ES-I3 (cell line): ENCODE measurements around the gene OASL.
"Not testable (repeated sequence)": the region's sequence is repeated elsewhere in the genome, so short reads cannot be mapped to it uniquely, and the experiment has no call there.

Experiments
- H3K36me3 ChIP-seq: 2 replicates; pipeline ENCODE4 v1.6.1; 2013; ENCODE audit warnings: mild to moderate bottlenecking, low read length, control low read depth, moderate library complexity; ENCODE audit not compliant: insufficient read depth
- H3K4me1 ChIP-seq: 2 replicates; pipeline ENCODE4 v1.6.1; 2013; ENCODE audit warnings: mild to moderate bottlenecking, control low read depth, low read length; ENCODE audit not compliant: insufficient read depth
- H3K9ac ChIP-seq: 2 replicates; pipeline ENCODE4 v1.6.1; 2013; ENCODE audit warnings: low read depth, mild to moderate bottlenecking, low read length, moderate library complexity
- H3K9me3 ChIP-seq: 2 replicates; pipeline ENCODE4 v1.6.1; 2013; ENCODE audit warnings: mild to moderate bottlenecking, low read length, moderate library complexity; ENCODE audit not compliant: control insufficient read depth, insufficient read depth

Gene OASL

GRCh38 chr12:121065345-121065744, 26.3 kb upstream of the OASL start:
- Histone ChIP-seq H3K9ac (no peak overlapping the region), H3K4me1 (no peaks in the 10 kb centered on the region), H3K36me3 (no peaks in the 10 kb centered on the region), H3K9me3 (no peaks in the 10 kb centered on the region)

GRCh38 chr12:121064586-121064985, 25.5 kb upstream of the OASL start:
- H3K9me3 ChIP-seq, H3K9ac ChIP-seq, H3K36me3 ChIP-seq, H3K4me1 ChIP-seq: not testable (repeated sequence)

- Histone ChIP-seq H3K9me3 (no peaks in the 10 kb centered on the region), H3K36me3 (no peaks in the 10 kb centered on the region), H3K4me1 (no peaks in the 10 kb centered on the region), H3K9ac (no peak overlapping the region)
Observed at GRCh38 chr12:121064116-121064515, 25.1 kb upstream of the OASL start.

GRCh38 chr12:121062391-121063045, 23.5 kb upstream of the OASL start:
- Histone ChIP-seq H3K9me3 (no peaks in the 10 kb centered on the region), H3K4me1 (no peaks in the 10 kb centered on the region), H3K9ac (no peak overlapping the region), H3K36me3 (no peaks in the 10 kb centered on the region)

- H3K36me3 ChIP-seq = no peaks in the 10 kb centered on the region
- H3K9ac ChIP-seq = no peak overlapping the region
- no peaks in the 10 kb centered on the region for H3K9me3 ChIP-seq
- H3K4me1 ChIP-seq = no peaks in the 10 kb centered on the region
Observed at GRCh38 chr12:121061831-121062230, 22.8 kb upstream of the OASL start.

- H3K9ac ChIP-seq = peak overlapping the region; percentile 68
- no peaks in the 10 kb centered on the region for H3K9me3 ChIP-seq
- H3K4me1 ChIP-seq = no peaks in the 10 kb centered on the region
- no peaks in the 10 kb centered on the region for H3K36me3 ChIP-seq
Observed at GRCh38 chr12:121060149-121061001, 21.3 kb upstream of the OASL start.

GRCh38 chr12:121059031-121059898, 20.2 kb upstream of the OASL start:
- Histone ChIP-seq H3K9ac (no peak overlapping the region), H3K4me1 (no peaks in the 10 kb centered on the region), H3K9me3 (no peaks in the 10 kb centered on the region), H3K36me3 (no peaks in the 10 kb centered on the region)

GRCh38 chr12:121057794-121058193, 18.7 kb upstream of the OASL start:
- Histone ChIP-seq H3K36me3 (no peaks in the 10 kb centered on the region), H3K9ac (no peak overlapping the region), H3K4me1 (no peaks in the 10 kb centered on the region), H3K9me3 (no peaks in the 10 kb centered on the region)

GRCh38 chr12:121053706-121054105, 14.7 kb upstream of the OASL start:
- Histone ChIP-seq H3K4me1 (no peaks in the 10 kb centered on the region), H3K36me3 (no peaks in the 10 kb centered on the region), H3K9me3 (no peaks in the 10 kb centered on the region), H3K9ac (no peak overlapping the region)

GRCh38 chr12:121050725-121051124, 11.7 kb upstream of the OASL start:
- H3K4me1 ChIP-seq = no peaks in the 10 kb centered on the region
- H3K9me3 ChIP-seq = no peaks in the 10 kb centered on the region
- H3K36me3 ChIP-seq = no peaks in the 10 kb centered on the region
- H3K9ac ChIP-seq = no peak overlapping the region

GRCh38 chr12:121048442-121048841, 9.4 kb upstream of the OASL start:
- no peaks in the 10 kb centered on the region for H3K4me1 ChIP-seq
- no peaks in the 10 kb centered on the region for H3K36me3 ChIP-seq
- no peak overlapping the region for H3K9ac ChIP-seq
- H3K9me3 ChIP-seq = no peaks in the 10 kb centered on the region

GRCh38 chr12:121047400-121047799, 8.4 kb upstream of the OASL start:
- not testable (repeated sequence) for H3K36me3 ChIP-seq, H3K9ac ChIP-seq, H3K9me3 ChIP-seq, H3K4me1 ChIP-seq

GRCh38 chr12:121043067-121043466, 4.0 kb upstream of the OASL start:
- no peaks in the 10 kb centered on the region for H3K36me3 ChIP-seq

GRCh38 chr12:121036810-121037326, 2.2 kb downstream of the OASL start:
- Histone ChIP-seq H3K9ac (no peak overlapping the region), H3K9me3 (no peaks in the 10 kb centered on the region), H3K36me3 (no peaks in the 10 kb centered on the region), H3K4me1 (peaks cover 5% of the 10 kb centered on the region)

More at GRCh38 chr12:121043067-121043466, 4.0 kb upstream of the OASL start:
- H3K4me1 ChIP-seq = no peaks in the 10 kb centered on the region
- no peaks in the 10 kb centered on the region for H3K9me3 ChIP-seq
- H3K9ac ChIP-seq = no peak overlapping the region
